Pancreas (tissue), 10 donors: Measurements from ENCODE around the gene TLCD5. TPM values are rescaled to one million over a fixed set of nuclear protein-coding genes. Genes with fewer than 3 reads are reported as not detected.

ENCODE experiments used
- ATAC-seq, 4 donors: fragments of 200-7000 bp; cut with Tn5 transposase; one replicate each; pipeline versions ENCODE4 v1.8.0 to v1.9.1; 2020; ENCODE audit warnings: mild to moderate bottlenecking in 4 of 4, moderate library complexity in 4 of 4
- DNase-seq, 6 donors: peaks; one replicate each; pipeline ENCODE4 v3.0.0-alpha.2; 2020
- FAIRE-seq: peaks from 2 replicates; lab custom pipeline; 2012; peaks lifted over from hg19 to GRCh38; lab: Jason Lieb, UNC
- H3K27ac ChIP-seq, 4 donors: fragments of 200-600 bp; sonication (generic); 1 replicate in 3 of 4; 2 replicates in 1 of 4; pipeline versions ENCODE4 v1.5.0 to v1.8.0; 2020
- H3K27me3 ChIP-seq, 4 donors: fragments of 200-600 bp; one replicate each; pipeline ENCODE4 v1.8.0; 2021
- H3K36me3 ChIP-seq, 3 donors: fragments of 200-600 bp; sonication (generic) in 1 of 3; one replicate each; pipeline versions ENCODE4 v1.5.0 to v1.8.0; 2020 to 2021
- H3K4me1 ChIP-seq, 3 donors: fragments of 200-600 bp; one replicate each; pipeline ENCODE4 v1.8.0; 2021
- H3K4me3 ChIP-seq, 4 donors: fragments of 200-600 bp; sonication (generic) in 2 of 4; one replicate each; pipeline versions ENCODE4 v1.5.0 to v1.8.0; 2020 to 2021
- H3K9me3 ChIP-seq, 4 donors: fragments of 200-600 bp; one replicate each; pipeline ENCODE4 v1.8.0; 2021
- CTCF ChIP-seq, 4 donors: fragments of 200-600 bp; sonication (generic) in 3 of 4; IDR thresholded peaks; one replicate each; pipeline versions ENCODE4 v1.5.0 to v1.8.0; 2021; ENCODE audit warnings: antibody characterized with exemption in 4 of 4
- WGBS, 2 donors: extraction: QIAGEN DNeasy Blood & Tissue Kit; methylation state at CpG; one replicate each; pipeline ENCODE4 v1.1.7; 2013; 5-methylcytosine and 5-hydroxymethylcytosine counted together
- intact Hi-C, 3 donors: fragments of 100-400 bp; cut with DNase I; formaldehyde crosslinking; loops; one replicate each; pipeline versions ENCODE4 v1.11.1 to v1.14.2; 2022
- polyA plus RNA-seq, 2 donors: library from polyadenylated mRNA; stranded (reverse); fragments of 200-250 nt; gene quantifications; one replicate each; pipeline ENCODE4 v1.2.3, GENCODE V29; 2013
- total RNA-seq, 6 donors: library from RNA; stranded (reverse); fragmentation: NEBNext Ultra II Directional in 4 of 6; extraction: Animal tissue kit (Norgen Biotek cat#: 25700) in 4 of 6; gene quantifications; one replicate each; pipeline versions ENCODE4 v1.2.1 to v1.2.4, GENCODE V29; 2021 to 2023
- donor health status: healthy with polysubstance abuse.
- donor health status: DM: no; HTN: no; CAD: no; lungs with moderate emphysema.
- donor health status: DM: no; HTN: no; CAD: no.
- donor health status: control.
- donor health status: control.
- donor health status: Bipolar disorder and iron deficiency.
- donor health status: DM: yes; HTN: yes; CAD: no.
- donor health status: DM: no; HTN: no; CAD: no.
- donor health status: DM: no; HTN: no; CAD: no.
- donor health status: DM: yes; HTN: yes; CAD: no.

Gene TLCD5
- total and polyA plus RNA-seq, 8 donors, result 1.5 to 5.7 (median 2.6) TPM

GRCh38 chr11:120318906-120319305 lies 6.2 kb upstream of the TLCD5 start:
- no peak for TF ChIP-seq CTCF (IDR thresholded peaks at IDR 0.05)
- DNase-seq, result no peak
- peaks cover 0 to 12% (median 0%) of the 10 kb centered on the region in 3 donors for H3K4me1 ChIP-seq
- FAIRE-seq, result no peak
- H3K36me3 ChIP-seq, result no peaks in the 10 kb centered on the region
- no peak overlapping the region for H3K27ac ChIP-seq
- WGBS, 2 donors, result 84 to 90% methylated on average over 4 of the region's 4 CpGs
- no peak for ATAC-seq
- no peak overlapping the region for H3K4me3 ChIP-seq
- no peaks in the 10 kb centered on the region for H3K9me3 ChIP-seq
- intact Hi-C loops, result no loop called here
- no peaks in the 10 kb centered on the region for H3K27me3 ChIP-seq

GRCh38 chr11:120326228-120326627 lies 1.1 kb downstream of the TLCD5 start:
- FAIRE-seq (no peak), DNase-seq (no peak), ATAC-seq (peak in 2 of 4 donors; percentile 3 to 12)
- H3K4me1 ChIP-seq, result peaks cover 12 to 32% (median 29%) of the 10 kb centered on the region in 3 donors
- no peak for TF ChIP-seq CTCF (IDR thresholded peaks at IDR 0.05)
- peak overlapping the region; percentile 71 to 95 (median 88) for H3K27ac ChIP-seq
- H3K9me3 ChIP-seq, result no peaks in the 10 kb centered on the region
- intact Hi-C loops, result no loop called here
- no peaks in the 10 kb centered on the region for H3K36me3 ChIP-seq
- no peaks in the 10 kb centered on the region for H3K27me3 ChIP-seq
- peak overlapping the region in 2 of 4 donors; percentile 69 to 75 for H3K4me3 ChIP-seq
- 25 to 32% methylated on average over 3 of the region's 3 CpGs for WGBS, 2 donors

- intact Hi-C loops, result no loop called here
- 12 to 19% methylated on average over 4 of the region's 4 CpGs for WGBS, 2 donors
- peak; percentile 11 to 57 (median 16) for ATAC-seq
Observed at GRCh38 chr11:120326845-120327281, 1.8 kb downstream of the TLCD5 start.

GRCh38 chr11:120327311-120327710 lies 2.2 kb downstream of the TLCD5 start:
- H3K27me3 ChIP-seq, result no peaks in the 10 kb centered on the region

More at GRCh38 chr11:120326845-120327281, 1.8 kb downstream of the TLCD5 start:
- Histone ChIP-seq H3K9me3 (no peaks in the 10 kb centered on the region), H3K27ac (peak overlapping the region in 2 of 4 donors; percentile 93 to 95), H3K27me3 (no peaks in the 10 kb centered on the region), H3K36me3 (no peaks in the 10 kb centered on the region), H3K4me3 (no peak overlapping the region), H3K4me1 (peaks cover 13 to 38% (median 36%) of the 10 kb centered on the region in 3 donors)
- TF ChIP-seq CTCF (IDR thresholded peaks at IDR 0.05), result no peak
- no peak for DNase-seq
- no peak for FAIRE-seq

More at GRCh38 chr11:120327311-120327710, 2.2 kb downstream of the TLCD5 start:
- Histone ChIP-seq H3K36me3 (no peaks in the 10 kb centered on the region), H3K4me3 (no peak overlapping the region), H3K27ac (peak overlapping the region in 2 of 4 donors; percentile 93 to 95), H3K4me1 (peaks cover 13 to 41% (median 38%) of the 10 kb centered on the region in 3 donors), H3K9me3 (no peaks in the 10 kb centered on the region)
- ATAC-seq, result no peak
- intact Hi-C loops, result no loop called here
- TF ChIP-seq CTCF (IDR thresholded peaks at IDR 0.05), result no peak
- 86 to 90% methylated on average over 4 of the region's 4 CpGs for WGBS, 2 donors
- no peak for DNase-seq
- FAIRE-seq, result no peak
